GM19351 (cell line): Measurements from ENCODE around the gene CDC6.

Experiments
- ATAC-seq: cut with Tn5 transposase; IDR thresholded peaks from one replicate; pipeline ENCODE4 v1.9.1; 2021; ENCODE audit warnings: mild to moderate bottlenecking, moderate library complexity; ENCODE audit not compliant: unreplicated experiment

CDC6 gene

GRCh38 chr17:40321961-40322357 is 34.3 kb downstream of the CDC6 start:
- ATAC-seq, result no peak

DNA sequence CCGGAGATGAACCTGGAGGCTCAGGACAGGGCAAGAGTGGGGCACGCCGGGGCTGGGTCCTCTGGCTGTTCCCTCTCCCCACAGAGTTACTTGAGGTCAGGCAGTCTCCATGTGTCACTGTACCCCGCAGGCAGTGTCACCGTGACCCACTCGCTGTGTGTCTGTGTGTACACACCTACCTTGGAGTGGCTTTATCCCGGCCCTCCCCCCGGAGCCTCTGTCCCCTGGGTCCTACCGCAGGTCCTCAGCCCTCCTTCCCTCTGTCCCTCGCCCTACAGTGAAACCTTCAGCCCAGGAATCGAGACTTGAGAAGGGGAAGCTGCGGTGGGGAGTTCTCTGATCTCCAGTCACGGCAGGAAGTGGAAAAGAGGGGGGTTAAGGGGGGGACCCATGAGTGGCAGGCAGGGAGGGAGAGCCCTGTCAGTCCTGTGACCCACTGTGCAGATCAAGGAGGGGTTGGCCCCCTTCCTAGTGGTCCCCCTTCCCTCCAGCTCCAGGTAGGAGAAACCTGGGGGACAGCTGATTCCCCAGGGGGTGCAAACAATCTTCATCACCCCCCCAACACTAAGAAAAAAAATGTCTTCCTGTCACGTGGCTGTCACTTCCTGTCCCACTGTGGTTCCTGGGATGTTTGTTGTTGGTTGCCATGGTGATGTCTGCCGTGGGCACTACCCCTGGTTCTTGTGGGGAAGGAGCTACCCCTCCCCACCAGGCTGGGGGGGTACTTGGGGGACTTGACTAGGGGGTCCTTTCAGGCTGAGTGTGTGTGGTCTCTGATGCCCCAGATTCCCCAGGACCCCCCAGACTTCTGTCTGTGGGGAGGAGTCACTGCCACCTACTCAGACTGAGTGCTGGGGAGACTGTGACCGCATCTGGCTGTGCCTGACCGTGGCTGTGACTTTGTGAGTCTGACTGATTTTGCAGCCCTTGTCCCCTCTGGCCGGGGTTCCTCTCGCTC is 35.0 kb downstream of the CDC6 start:
- peak; percentile 35 for ATAC-seq

GRCh38 chr17:40323391-40324381 is 36.0 kb downstream of the CDC6 start:
- no peak for ATAC-seq

DNA sequence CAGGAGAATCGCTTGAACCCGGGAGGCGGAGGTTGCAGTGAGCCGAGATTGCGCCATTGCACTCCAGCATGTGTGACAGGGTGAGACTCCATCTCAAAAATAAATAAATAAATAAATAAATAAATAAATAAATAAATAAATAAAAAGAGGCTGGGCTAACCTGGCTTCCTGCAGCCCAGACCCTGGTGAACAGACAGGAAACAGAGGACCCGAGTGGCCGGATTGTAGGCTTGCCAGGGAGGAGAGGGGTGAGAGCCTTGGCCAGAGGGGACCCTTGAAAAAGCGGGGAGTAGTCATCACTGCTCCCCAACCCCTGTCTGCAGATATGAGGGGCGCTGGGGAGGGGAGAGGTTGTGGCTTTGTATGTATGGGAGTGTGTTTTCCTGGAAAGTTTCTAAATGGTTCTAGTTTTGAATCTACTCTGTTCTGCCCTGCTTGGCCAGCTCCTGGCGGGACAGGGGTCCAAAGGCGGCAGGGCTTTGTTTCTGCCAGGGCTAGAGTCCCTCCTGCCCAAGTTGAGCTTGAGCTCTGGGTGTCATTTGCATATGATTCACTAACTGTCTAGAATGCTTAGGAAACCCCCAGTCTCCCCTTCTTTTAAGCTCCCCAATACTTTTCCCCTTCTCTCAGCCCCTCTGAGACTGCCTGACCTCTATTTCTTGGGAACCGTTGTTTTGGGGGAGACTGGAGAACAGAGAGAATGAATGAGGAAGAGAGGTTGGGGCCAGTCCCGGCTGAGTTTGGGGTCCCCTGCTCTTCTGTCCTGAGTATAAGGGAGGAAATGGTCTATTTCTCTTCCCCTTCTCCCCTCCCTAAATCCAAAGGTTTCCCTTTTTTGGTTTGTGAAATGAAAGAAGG is 37.7 kb downstream of the CDC6 start:
- no peak for ATAC-seq

- no peak for ATAC-seq
Observed at GRCh38 chr17:40326014-40326831, 38.5 kb downstream of the CDC6 start.

DNA sequence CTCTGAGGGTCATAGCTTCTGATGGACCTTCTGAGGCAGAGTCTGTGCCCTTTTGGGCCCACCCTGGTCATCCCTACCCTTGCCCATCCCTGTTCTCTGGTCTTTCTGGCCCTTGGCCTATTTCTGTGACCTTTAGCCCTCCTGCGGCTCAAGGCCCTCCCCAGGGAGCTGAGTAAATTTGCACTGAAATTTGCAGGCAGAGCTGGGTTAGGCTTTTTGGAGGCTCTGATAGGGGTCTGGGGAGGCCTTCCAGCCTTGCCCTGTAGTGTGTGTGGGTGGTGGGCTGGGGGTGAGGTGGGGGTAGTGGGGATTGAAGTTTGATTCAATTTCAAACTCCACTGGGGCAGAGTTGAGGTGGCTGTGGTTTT is 39.1 kb downstream of the CDC6 start:
- ATAC-seq, result no peak

GRCh38 chr17:40327244-40327729 is 39.6 kb downstream of the CDC6 start:
- ATAC-seq, result no peak

DNA sequence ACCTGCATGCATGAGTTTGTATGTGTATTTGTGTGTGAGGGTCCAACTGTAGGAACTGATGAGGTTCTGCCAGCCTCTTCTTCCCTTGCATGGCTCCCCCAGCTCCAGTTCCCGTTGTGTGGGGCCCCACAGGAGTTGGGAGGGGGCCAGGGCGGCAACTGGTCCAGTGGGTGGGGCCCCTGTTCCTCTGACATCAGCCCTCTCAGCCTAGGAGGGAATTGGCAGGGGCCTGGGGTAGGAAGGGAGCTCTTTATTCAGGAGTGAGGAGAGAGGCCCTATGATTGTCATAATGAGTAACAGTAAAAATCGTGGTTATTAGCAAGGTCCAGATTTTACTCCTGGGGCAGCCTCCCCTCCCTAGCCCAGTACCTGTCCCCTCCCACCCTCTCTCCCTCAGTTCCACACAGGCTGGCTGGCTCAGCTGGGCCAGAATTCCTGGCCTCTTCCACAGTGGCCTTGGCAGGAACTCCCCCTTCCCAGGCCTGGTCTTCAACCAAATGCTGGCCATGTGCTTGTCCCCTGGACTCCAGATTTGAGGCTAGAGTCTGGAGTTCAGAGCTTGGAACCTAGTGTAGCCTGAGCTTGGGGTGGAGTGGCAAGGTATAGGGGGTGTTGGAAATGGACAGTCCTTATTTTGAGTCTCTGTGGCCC is 40.2 kb downstream of the CDC6 start:
- no peak for ATAC-seq

DNA sequence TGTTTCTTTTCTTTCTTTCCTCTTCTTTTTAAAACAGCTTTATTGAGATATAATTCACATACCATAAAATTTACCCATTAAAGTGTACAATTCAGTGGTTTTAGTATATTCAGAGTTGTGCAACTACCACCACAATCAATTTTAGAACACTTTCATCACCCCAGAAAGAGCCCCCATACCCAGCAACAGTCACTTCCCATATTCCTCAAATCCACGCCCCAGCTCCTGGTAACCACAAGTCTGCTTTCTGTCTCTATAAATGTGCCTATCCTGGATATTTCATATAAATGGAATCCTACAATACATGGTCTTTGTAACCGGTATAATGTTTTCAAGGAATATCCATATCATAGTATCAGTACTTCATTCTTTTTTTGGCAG is 40.7 kb downstream of the CDC6 start:
- ATAC-seq, result no peak

- ATAC-seq, result no peak
Observed at GRCh38 chr17:40329839-40330794, 42.4 kb downstream of the CDC6 start.

GRCh38 chr17:40330850-40331470 is 43.3 kb downstream of the CDC6 start:
- no peak for ATAC-seq

GRCh38 chr17:40331743-40332641 is 44.3 kb downstream of the CDC6 start:
- no peak for ATAC-seq

GRCh38 chr17:40333781-40334448 is 46.2 kb downstream of the CDC6 start:
- no peak for ATAC-seq

GRCh38 chr17:40335620-40336019 is 47.9 kb downstream of the CDC6 start:
- ATAC-seq, result no peak

DNA sequence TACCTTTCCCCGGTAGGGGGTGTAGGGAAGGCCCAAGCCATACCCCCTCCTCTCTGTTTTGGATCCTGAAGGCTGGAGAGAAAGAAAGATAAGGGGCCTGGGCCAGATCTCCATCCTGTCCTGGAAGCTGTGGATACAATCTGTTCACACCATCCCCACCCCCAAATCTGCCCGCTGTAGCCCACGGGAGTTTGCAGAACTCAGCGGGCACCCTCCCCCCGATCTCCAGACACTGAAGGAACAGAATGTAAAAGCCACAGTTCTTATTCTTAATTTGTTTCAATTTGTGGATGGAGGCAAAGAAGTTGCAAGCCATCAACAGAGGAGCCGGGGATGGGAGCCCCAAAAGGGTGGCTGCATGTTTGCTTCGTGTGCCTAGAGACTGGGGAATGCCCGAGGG is 49.7 kb downstream of the CDC6 start:
- ATAC-seq, result no peak

DNA sequence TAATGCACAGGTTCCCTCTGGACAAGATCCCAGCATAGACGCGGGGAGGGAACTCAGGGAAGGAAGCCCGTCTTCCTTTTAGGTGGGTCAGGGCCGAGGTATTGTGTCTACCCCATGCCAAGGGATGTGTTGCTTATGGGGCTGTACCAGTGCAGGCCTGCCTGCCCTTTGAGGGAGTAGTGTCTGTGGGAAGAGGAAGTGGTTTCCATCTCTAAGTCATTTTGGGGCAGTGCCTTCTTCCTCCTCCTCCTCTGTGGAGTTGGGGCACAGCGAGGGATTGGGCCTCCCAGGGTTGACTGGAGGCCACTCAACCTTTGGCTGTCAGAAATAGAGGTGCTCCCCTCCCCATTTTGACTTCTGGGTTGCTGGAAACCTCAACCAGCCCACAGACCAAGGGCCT is 50.4 kb downstream of the CDC6 start:
- ATAC-seq, result no peak
